Thymus (tissue), 14 donors: ENCODE data around the gene RNLS. TPM values are rescaled to one million over a fixed set of nuclear protein-coding genes. Genes with fewer than 3 reads are reported as not detected.

Source experiments
- DNase-seq, 9 donors: peaks; one replicate each; pipeline ENCODE4 v3.0.0-alpha.2; 2013; ENCODE audit warnings: low spot score in 9 of 9, low read depth in 6 of 9, missing footprints in 1 of 9
- H3K27ac ChIP-seq, 2 donors: one replicate each; pipeline ENCODE4 v1.5.1; 2013; ENCODE audit warnings: control low read depth in 1 of 2, low read depth in 1 of 2, low read length in 1 of 2, mild to moderate bottlenecking in 1 of 2, moderate library complexity in 1 of 2
- H3K27me3 ChIP-seq, 2 donors: one replicate each; pipeline ENCODE4 v1.5.1; 2013; ENCODE audit warnings: low read length in 1 of 2; ENCODE audit not compliant: control insufficient read depth in 2 of 2, insufficient read depth in 1 of 2
- H3K36me3 ChIP-seq, 2 donors: one replicate each; pipeline ENCODE4 v1.5.1; 2013; ENCODE audit warnings: low read length in 1 of 2, mild to moderate bottlenecking in 1 of 2, moderate library complexity in 1 of 2; ENCODE audit not compliant: control insufficient read depth in 2 of 2, insufficient read depth in 2 of 2
- H3K4me1 ChIP-seq, 2 donors: one replicate each; pipeline ENCODE4 v1.5.1; 2013; ENCODE audit warnings: low read length in 2 of 2; ENCODE audit not compliant: control insufficient read depth in 2 of 2, insufficient read depth in 2 of 2
- H3K4me3 ChIP-seq, 2 donors: one replicate each; pipeline ENCODE4 v1.5.1; 2013; ENCODE audit warnings: low read length in 2 of 2, control low read depth in 1 of 2, mild to moderate bottlenecking in 1 of 2
- H3K9me3 ChIP-seq, 2 donors: one replicate each; pipeline ENCODE4 v1.5.1; 2013; ENCODE audit warnings: low read length in 1 of 2, mild to moderate bottlenecking in 1 of 2; ENCODE audit not compliant: control insufficient read depth in 2 of 2, insufficient read depth in 1 of 2
- WGBS: extraction: QIAGEN DNeasy Blood & Tissue Kit; methylation state at CpG from one replicate; pipeline ENCODE4 v1.1.7; 2013; 5-methylcytosine and 5-hydroxymethylcytosine counted together
- long read RNA-seq, 10 donors: transcript quantifications; one replicate each; lab custom pipeline, GENCODE V29; 2026
- polyA plus RNA-seq: library from polyadenylated mRNA; stranded (reverse); fragments of 200-250 nt; gene quantifications from one replicate; pipeline ENCODE4 v1.2.3, GENCODE V29; 2013
- total RNA-seq: library from RNA; stranded (reverse); fragments of 120-200 nt; gene quantifications from one replicate; pipeline ENCODE4 v1.2.4, GENCODE V29; 2013
- donor health status: healthy.

Gene RNLS
- total RNA-seq: 4.3 TPM
- polyA plus RNA-seq: 5.0 TPM
- long read RNA-seq, donor 1: 0 reads
- long read RNA-seq, donor 2: 0 reads
- long read RNA-seq, donor 3, partial matches to known transcripts: 21 of 21 reads
- long read RNA-seq, donor 3, other reads (novel, unspliced or antisense): 0 of 21 reads
- long read RNA-seq, donor 4, partial matches to known transcripts: 9 of 9 reads
- long read RNA-seq, donor 4, other reads (novel, unspliced or antisense): 0 of 9 reads
- long read RNA-seq, donor 5, partial matches to known transcripts: 20 of 20 reads
- long read RNA-seq, donor 5, other reads (novel, unspliced or antisense): 0 of 20 reads
- long read RNA-seq, donor 6, partial matches to known transcripts: 12 of 12 reads
- long read RNA-seq, donor 6, other reads (novel, unspliced or antisense): 0 of 12 reads
- long read RNA-seq, donor 7, partial matches to known transcripts: 6 of 7 reads
- long read RNA-seq, donor 7, other reads (novel, unspliced or antisense): 0 of 7 reads
- long read RNA-seq, donor 8: 0 reads
- long read RNA-seq, donor 9, partial matches to known transcripts: 5 of 5 reads
- long read RNA-seq, donor 9, other reads (novel, unspliced or antisense): 0 of 5 reads
- long read RNA-seq, donor 10, partial matches to known transcripts: 7 of 7 reads
- long read RNA-seq, donor 10, other reads (novel, unspliced or antisense): 0 of 7 reads

DNA sequence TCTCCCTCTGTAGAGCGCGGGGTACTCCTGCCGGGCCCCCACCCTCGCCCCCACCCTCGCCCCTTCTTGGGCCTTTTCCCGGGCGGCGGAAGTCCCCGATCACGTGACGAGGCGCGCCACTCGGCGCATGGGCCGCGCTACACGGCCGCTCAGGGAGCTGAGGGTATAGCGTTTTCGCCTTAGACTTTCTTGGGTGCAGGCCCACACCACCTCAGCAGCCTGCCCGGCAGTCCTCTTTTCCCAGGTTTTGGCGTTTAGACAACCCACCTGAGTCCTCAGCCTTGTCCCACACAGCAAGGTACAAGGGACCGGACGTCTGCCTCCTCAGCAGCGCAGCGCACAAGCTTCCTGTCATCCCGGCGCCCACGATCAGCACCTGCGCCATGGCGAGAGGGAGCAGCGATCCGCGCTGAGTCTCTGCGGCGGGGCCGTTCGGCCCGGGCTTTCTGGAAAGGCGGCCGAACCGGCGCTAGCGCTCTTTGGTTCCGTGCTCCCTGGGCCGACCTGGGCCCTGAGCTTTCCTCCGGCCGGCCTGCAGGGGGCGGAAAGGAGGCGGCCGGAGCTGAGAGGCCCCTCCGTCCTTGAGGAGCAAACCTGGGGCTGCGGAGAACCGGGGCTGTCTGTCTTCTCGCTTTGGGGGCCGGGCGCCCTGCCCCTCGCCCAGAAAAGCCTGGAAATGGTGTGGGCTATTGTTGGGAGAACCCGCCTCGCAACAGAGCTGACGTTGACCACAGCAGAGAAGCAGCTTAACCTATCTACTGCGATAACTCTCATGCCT lies at the start of gene RNLS:
Gene RNLS (minus strand): TSS at position 513 of the 778 bp plus-strand sequence.
- WGBS: 2% methylated on average over 63 of the region's 63 CpGs
- no peaks in the 10 kb centered on the region for H3K36me3 ChIP-seq
- H3K27me3 ChIP-seq: no peaks in the 10 kb centered on the region
- H3K9me3 ChIP-seq: no peaks in the 10 kb centered on the region
- peak within 1 kb of the TSS; percentile 78 to 90 for H3K4me3 ChIP-seq
- H3K4me1 ChIP-seq: peaks cover 0 to 5% of the 10 kb centered on the region in 2 donors
- H3K27ac ChIP-seq: peak within 1 kb of the TSS; percentile 85 to 87
- peak; percentile 51 to 88 (median 71) for DNase-seq

DNA sequence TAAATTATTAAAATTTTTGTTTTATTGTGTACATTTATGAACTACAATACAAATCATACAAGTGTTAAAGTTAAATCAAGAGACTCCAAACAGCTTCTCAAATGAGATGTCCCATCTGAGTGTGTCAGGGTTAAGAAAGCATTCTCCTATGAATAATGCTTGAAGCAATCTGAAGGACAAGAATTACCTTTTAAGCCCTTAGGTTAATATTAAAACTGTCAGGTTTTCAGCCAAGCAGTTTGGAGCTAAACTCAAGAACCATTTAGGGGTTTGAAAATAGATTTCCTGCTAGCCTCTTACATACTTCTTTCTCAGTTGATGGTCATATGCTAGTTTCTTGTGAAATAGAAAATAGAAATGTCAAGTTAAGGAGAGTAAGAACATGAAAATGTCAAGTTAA lies 41.7 kb upstream of the RNLS start:
- no peaks in the 10 kb centered on the region for H3K36me3 ChIP-seq
- H3K9me3 ChIP-seq: no peaks in the 10 kb centered on the region
- H3K27ac ChIP-seq: no peak overlapping the region
- no peaks in the 10 kb centered on the region for H3K4me1 ChIP-seq
- H3K4me3 ChIP-seq: no peak overlapping the region
- no peak for DNase-seq
- no peaks in the 10 kb centered on the region for H3K27me3 ChIP-seq

DNA sequence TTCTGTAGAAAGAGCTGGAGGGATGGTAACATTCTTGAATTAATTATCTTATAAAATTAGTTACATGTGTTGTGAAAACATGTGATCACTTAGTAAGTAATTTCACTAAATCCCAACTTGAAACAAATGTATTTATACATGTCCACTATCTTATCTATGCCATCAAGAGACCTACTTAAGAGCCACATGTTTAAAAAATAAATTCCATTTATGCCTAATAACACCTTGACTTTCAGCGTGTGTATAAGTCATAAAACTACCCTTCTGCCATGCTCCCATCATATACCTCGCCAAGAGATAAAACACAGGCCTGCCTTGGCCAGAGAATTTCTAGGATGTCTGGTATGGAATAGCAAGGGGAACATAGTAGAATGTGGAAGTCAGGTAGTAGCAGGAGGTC lies 40.7 kb upstream of the RNLS start:
- Histone ChIP-seq H3K4me3 (no peak overlapping the region), H3K9me3 (no peaks in the 10 kb centered on the region), H3K36me3 (no peaks in the 10 kb centered on the region), H3K27ac (no peak overlapping the region), H3K27me3 (no peaks in the 10 kb centered on the region), H3K4me1 (no peaks in the 10 kb centered on the region)
- DNase-seq: no peak
- WGBS: 96% methylated on average over 2 of the region's 2 CpGs

DNA sequence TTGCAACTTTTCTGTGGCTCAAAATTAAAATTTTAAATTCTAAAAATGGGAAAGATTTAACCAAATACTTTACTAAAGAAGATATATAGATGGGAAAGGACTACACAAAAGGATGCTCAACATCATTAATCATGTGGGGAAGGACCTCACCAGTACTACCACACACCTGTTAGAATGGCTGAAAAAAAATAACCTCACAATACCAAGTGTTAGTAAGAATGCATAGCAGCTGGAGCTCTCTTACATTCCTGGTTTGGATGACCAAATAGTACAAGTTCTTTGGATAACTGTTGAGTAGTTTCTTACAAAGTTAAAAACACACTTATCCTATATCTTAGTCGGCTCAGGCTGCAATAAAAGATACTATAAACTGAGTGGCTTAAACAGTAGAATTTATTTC lies 37.3 kb upstream of the RNLS start:
- WGBS: 99% methylated on average over 1 of the region's 1 CpG
- no peak overlapping the region for H3K27ac ChIP-seq
- no peak overlapping the region for H3K4me3 ChIP-seq
- no peaks in the 10 kb centered on the region for H3K27me3 ChIP-seq
- DNase-seq: no peak
- H3K9me3 ChIP-seq: no peaks in the 10 kb centered on the region
- H3K4me1 ChIP-seq: no peaks in the 10 kb centered on the region
- H3K36me3 ChIP-seq: no peaks in the 10 kb centered on the region

DNA sequence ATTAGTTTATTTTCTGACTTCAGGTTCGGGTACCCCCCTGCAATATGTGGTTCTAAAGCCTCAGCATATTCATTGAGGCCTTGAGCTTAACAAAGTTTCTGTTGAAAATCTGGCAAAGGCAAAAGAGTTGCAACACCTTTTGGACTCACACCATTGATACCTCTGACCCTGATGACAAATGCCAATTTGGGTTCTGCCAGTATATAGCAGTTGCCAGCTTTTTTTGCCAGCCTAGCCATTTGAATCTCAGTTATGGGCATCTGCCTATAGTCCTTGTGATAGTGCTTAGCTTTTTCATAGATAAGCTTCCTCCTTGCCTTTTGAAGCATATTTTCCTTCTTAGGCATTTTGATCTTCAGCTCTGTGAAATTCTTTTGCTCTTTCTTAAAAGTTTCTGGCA lies 35.4 kb upstream of the RNLS start:
- Histone ChIP-seq H3K4me3 (no peak overlapping the region), H3K27me3 (no peaks in the 10 kb centered on the region), H3K9me3 (no peaks in the 10 kb centered on the region), H3K27ac (no peak overlapping the region), H3K36me3 (no peaks in the 10 kb centered on the region), H3K4me1 (no peaks in the 10 kb centered on the region)
- WGBS: 96% methylated on average over 1 of the region's 1 CpG
- DNase-seq: no peak

DNA sequence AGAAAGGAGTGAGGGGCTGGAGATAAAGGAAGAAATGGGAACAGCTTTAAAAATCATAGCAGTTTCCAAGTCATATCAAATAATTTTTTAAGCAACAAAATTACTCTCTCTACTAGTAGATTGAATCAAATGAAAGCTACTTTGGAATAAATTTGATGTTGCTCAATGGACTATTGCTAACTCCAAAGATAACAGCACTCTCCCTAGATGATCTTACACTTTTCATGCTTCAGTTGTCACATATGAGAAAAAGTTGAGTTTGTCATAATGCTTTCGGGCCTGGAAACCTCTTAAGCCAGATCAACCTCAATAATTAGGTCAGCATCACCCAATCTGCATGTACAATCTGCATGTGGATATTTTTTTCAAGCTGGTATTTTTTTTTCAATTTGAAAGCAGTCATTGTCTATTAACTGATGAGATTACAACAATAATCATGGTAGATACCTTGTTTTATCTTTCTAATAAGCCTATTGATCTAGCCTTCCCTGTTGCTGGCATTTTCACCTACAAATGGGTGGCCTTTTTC lies 34.7 kb upstream of the RNLS start:
- no peaks in the 10 kb centered on the region for H3K36me3 ChIP-seq
- DNase-seq: no peak
- H3K9me3 ChIP-seq: no peaks in the 10 kb centered on the region
- 93% methylated on average over 1 of the region's 1 CpG for WGBS
- H3K27me3 ChIP-seq: no peaks in the 10 kb centered on the region
- H3K27ac ChIP-seq: no peak overlapping the region
- no peak overlapping the region for H3K4me3 ChIP-seq
- no peaks in the 10 kb centered on the region for H3K4me1 ChIP-seq

DNA sequence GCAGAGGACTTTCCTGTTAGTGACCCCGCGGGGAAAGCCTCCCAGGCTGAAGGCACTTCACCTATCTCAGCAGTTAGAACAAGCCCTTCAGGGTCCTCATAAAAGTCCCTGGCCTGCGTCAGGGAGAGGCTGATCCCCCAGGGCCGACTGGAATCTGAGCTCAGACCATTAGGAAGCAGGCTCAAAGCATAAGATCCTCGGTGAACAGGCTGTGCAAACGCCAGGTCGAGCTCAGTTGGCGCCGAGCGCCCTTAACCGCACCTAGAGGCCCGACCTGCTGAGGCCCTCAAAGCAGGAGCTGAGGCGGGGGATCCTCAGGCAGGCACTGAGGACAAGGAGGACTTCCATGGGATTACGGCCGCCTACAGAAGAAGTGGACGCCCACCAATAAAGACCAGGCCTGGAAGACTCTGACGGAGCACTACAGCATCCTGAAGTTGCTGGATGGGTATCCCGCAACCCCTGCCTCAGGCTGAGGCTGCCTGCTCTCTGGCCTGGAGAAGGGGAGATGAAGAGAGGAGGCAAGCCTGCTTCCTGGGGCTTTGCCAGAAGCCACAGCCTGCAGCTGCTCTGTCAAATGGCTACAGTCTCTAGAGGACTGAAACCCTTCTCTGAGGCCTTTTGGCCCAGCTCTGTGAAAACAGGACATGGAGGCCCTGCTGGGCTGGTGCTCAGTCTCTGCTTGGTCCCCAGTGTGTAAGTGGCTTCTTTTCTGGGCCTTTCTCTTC lies 33.3 kb upstream of the RNLS start:
- Histone ChIP-seq H3K27me3 (no peaks in the 10 kb centered on the region), H3K27ac (no peak overlapping the region), H3K36me3 (no peaks in the 10 kb centered on the region), H3K9me3 (no peaks in the 10 kb centered on the region), H3K4me3 (no peak overlapping the region), H3K4me1 (no peaks in the 10 kb centered on the region)
- 96% methylated on average over 18 of the region's 18 CpGs for WGBS
- DNase-seq: no peak

DNA sequence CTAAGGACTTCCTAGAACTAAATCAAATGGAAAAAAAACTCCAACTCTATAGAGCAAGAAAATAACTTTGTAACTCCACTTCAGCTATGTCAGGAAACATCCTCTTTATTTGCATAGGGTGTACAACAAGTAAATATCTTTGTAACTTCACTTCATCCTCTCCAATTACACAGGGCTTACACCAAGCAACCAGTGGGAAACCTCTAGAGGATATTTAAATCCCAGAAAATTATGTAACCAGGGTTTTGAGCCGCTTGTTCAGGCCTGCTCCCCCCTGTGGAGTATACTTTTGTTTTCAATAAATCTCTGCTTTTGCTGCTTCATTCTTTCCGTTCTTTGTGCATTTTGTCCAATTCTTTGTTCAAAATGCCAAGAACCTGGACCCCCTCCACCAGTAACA lies 25.7 kb upstream of the RNLS start:
- DNase-seq: no peak
- Histone ChIP-seq H3K27me3 (no peaks in the 10 kb centered on the region), H3K9me3 (no peaks in the 10 kb centered on the region), H3K36me3 (no peaks in the 10 kb centered on the region), H3K27ac (no peak overlapping the region), H3K4me1 (no peaks in the 10 kb centered on the region), H3K4me3 (no peak overlapping the region)
- WGBS: 98% methylated on average over 2 of the region's 2 CpGs
